Liver (tissue), 9 donors: Measurements from ENCODE around the gene C12orf60. TPM values are rescaled to one million over a fixed set of nuclear protein-coding genes. Genes with fewer than 3 reads are reported as not detected.

Experiments used
- DNase-seq: peaks from one replicate; pipeline ENCODE4 v3.0.0-alpha.2; 2017; ENCODE audit warnings: low spot score
- H3K27ac ChIP-seq, 2 donors: one replicate each; pipeline ENCODE4 v1.7.0; 2013; ENCODE audit warnings: inconsistent platforms in 2 of 2, low read length in 2 of 2, control low read depth in 1 of 2, low read depth in 1 of 2, mild to moderate bottlenecking in 1 of 2
- H3K27me3 ChIP-seq, 4 donors: one replicate each; pipeline versions ENCODE4 v1.6.1 to v1.7.0; 2013; ENCODE audit warnings: low read length in 3 of 4, inconsistent platforms in 1 of 4, mild to moderate bottlenecking in 1 of 4, moderate library complexity in 1 of 4; ENCODE audit not compliant: control insufficient read depth in 4 of 4, insufficient read depth in 4 of 4
- H3K36me3 ChIP-seq, 4 donors: one replicate each; pipeline versions ENCODE4 v1.6.1 to v1.7.0; 2013; ENCODE audit warnings: low read length in 3 of 4, mild to moderate bottlenecking in 3 of 4, low read depth in 1 of 4, moderate library complexity in 1 of 4; ENCODE audit not compliant: control insufficient read depth in 4 of 4, insufficient read depth in 3 of 4
- H3K4me1 ChIP-seq, 4 donors: one replicate each; pipeline versions ENCODE4 v1.6.1 to v1.7.0; 2013; ENCODE audit warnings: low read length in 3 of 4, mild to moderate bottlenecking in 3 of 4, moderate library complexity in 1 of 4; ENCODE audit not compliant: control insufficient read depth in 4 of 4, insufficient read depth in 4 of 4
- H3K4me3 ChIP-seq, 3 donors: one replicate each; pipeline versions ENCODE4 v1.6.1 to v1.7.0; 2013; ENCODE audit warnings: low read length in 3 of 3, control low read depth in 1 of 3, low read depth in 1 of 3, mild to moderate bottlenecking in 1 of 3
- H3K9ac ChIP-seq, 2 donors: one replicate each; pipeline ENCODE4 v1.7.0; 2013; ENCODE audit warnings: low read length in 2 of 2, mild to moderate bottlenecking in 2 of 2, moderate library complexity in 2 of 2, control low read depth in 1 of 2, low read depth in 1 of 2
- H3K9me3 ChIP-seq, 4 donors: one replicate each; pipeline versions ENCODE4 v1.6.1 to v1.7.0; 2013; ENCODE audit warnings: low read length in 3 of 4; ENCODE audit not compliant: control insufficient read depth in 4 of 4
- EGR1 ChIP-seq, 2 donors: IDR thresholded peaks; 2 replicates each; pipeline ENCODE4 v1.6.1; 2016 to 2018; ENCODE audit warnings: antibody characterized with exemption in 2 of 2, low read depth in 2 of 2
- FOXA1 ChIP-seq: IDR thresholded peaks from 2 replicates; pipeline ENCODE4 v1.6.1; 2016; ENCODE audit warnings: antibody characterized with exemption
- FOXA2 ChIP-seq: IDR thresholded peaks from 2 replicates; pipeline ENCODE4 v1.6.1; 2016; ENCODE audit warnings: antibody characterized with exemption
- GABPA ChIP-seq, 2 donors: IDR thresholded peaks in 1 of 2; conservative IDR thresholded peaks in 1 of 2; 2 replicates each; pipeline ENCODE4 v1.6.1; 2016; ENCODE audit warnings: antibody characterized with exemption in 2 of 2, mild to moderate bottlenecking in 1 of 2, moderate library complexity in 1 of 2
- HNF4A ChIP-seq, 2 donors: conservative IDR thresholded peaks; 2 replicates each; pipeline ENCODE4 v1.6.1; 2016; ENCODE audit warnings: antibody characterized with exemption in 2 of 2, mild to moderate bottlenecking in 2 of 2
- HNF4G ChIP-seq: IDR thresholded peaks from 2 replicates; pipeline ENCODE4 v1.6.1; 2016; ENCODE audit warnings: antibody characterized with exemption
- JUND ChIP-seq, 2 donors: IDR thresholded peaks; 2 replicates each; pipeline ENCODE4 v1.6.1; 2016; ENCODE audit warnings: antibody characterized with exemption in 2 of 2
- MAX ChIP-seq: IDR thresholded peaks from 2 replicates; pipeline ENCODE4 v1.6.1; 2016; ENCODE audit warnings: antibody characterized with exemption
- NR2F2 ChIP-seq: IDR thresholded peaks from 2 replicates; pipeline ENCODE4 v1.6.1; 2016; ENCODE audit warnings: antibody characterized with exemption
- RAD21 ChIP-seq, 2 donors: IDR thresholded peaks; 2 replicates each; pipeline ENCODE4 v1.6.1; 2016; ENCODE audit warnings: antibody characterized with exemption in 2 of 2, mild to moderate bottlenecking in 2 of 2
- REST ChIP-seq: IDR thresholded peaks from 2 replicates; pipeline ENCODE4 v1.6.1; 2016; ENCODE audit warnings: antibody characterized with exemption, mild to moderate bottlenecking
- RXRA ChIP-seq, 2 donors: IDR thresholded peaks; 2 replicates each; pipeline ENCODE4 v1.6.1; 2017 to 2018; ENCODE audit warnings: antibody characterized with exemption in 2 of 2, mild to moderate bottlenecking in 1 of 2
- SP1 ChIP-seq: IDR thresholded peaks from 2 replicates; pipeline ENCODE4 v1.6.1; 2018; ENCODE audit warnings: antibody characterized with exemption, mild to moderate bottlenecking
- TAF1 ChIP-seq: conservative IDR thresholded peaks from 2 replicates; pipeline ENCODE4 v1.6.1; 2016; ENCODE audit warnings: antibody characterized with exemption, mild to moderate bottlenecking
- YY1 ChIP-seq: IDR thresholded peaks from 2 replicates; pipeline ENCODE4 v1.6.1; 2016; ENCODE audit warnings: antibody characterized with exemption, mild to moderate bottlenecking
- ZBTB33 ChIP-seq: IDR thresholded peaks from 2 replicates; pipeline ENCODE4 v1.6.1; 2016; ENCODE audit warnings: antibody characterized with exemption
- WGBS: extraction: QIAGEN DNeasy Blood & Tissue Kit; methylation state at CpG from one replicate; pipeline ENCODE4 v1.1.7; 2013; 5-methylcytosine and 5-hydroxymethylcytosine counted together
- polyA plus RNA-seq, 2 donors: library from polyadenylated mRNA; stranded (reverse) in 1 of 2; unstranded in 1 of 2; fragments of 200-250 nt in 1 of 2; fragments of >200 nt in 1 of 2; fragmentation: Nextera tagmentation in 1 of 2; extraction: Ambion mirVana in 1 of 2; gene quantifications; one replicate each; pipeline versions ENCODE4 v1.2.1 to v1.2.3, GENCODE V29; 2013 to 2015
- total RNA-seq, 2 donors: library from RNA; depleted of rRNA; stranded (reverse); fragments of >200 nt; gene quantifications; one replicate each; pipeline ENCODE4 v1.2.3, GENCODE V29; 2014
- TF ChIP-seq, protein P1 (sequence below): fragments of 150-350 bp; IDR thresholded peaks from 2 replicates; pipeline ENCODE4 v1.5.1; 2017; ENCODE audit warnings: improper control_type of control experiment, low read depth, low read length; ENCODE audit not compliant: missing input control
- donor health status: healthy.
- donor health status: healthy.
- donor health status: healthy.
- donor health status: healthy.
- donor health status: healthy.

The C12orf60 gene
- total and polyA plus RNA-seq, 4 donors: 0.50 to 1.9 (median 1.0) TPM

DNA sequence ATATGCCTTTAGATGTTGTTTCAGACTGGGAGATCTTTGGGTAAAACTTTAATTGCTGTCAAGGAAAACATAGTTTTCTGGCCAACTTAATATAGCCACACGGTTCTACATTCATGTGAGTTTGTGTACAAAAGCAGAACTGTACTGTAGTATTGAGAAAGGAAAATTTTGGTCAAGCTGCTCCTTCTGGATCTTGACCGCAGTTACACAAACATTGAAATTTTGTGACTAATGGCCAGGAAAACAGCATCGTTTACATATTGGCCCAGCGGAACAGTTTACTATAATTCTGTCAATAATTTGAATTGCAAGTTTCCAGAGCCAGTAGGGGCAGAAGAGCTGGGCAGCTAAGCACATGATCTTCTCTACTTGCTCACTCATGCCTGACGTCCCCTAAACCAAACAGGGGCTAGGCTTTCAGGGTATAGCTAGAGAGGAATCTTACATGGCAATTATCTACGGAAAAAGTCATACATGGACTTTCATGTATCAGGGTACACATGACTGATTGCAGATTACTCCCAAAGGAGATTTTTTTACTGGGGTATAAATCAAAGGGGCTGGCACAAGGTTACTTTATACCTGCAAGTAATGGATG is 51.2 kb downstream of the C12orf60 start:
- Histone ChIP-seq H3K4me3 (no peak overlapping the region), H3K36me3 (no peaks in the 10 kb centered on the region), H3K27ac (no peak overlapping the region), H3K27me3 (no peaks in the 10 kb centered on the region), H3K9me3 (no peaks in the 10 kb centered on the region), H3K4me1 (no peaks in the 10 kb centered on the region), H3K9ac (no peak overlapping the region)
- 39% methylated on average over 6 of the region's 6 CpGs for WGBS
- DNase-seq: no peak
- TF ChIP-seq FOXA2 (no peak), YY1 (no peak), HNF4A (conservative IDR thresholded peaks at IDR 0.05) (no peak), SP1 (no peak), GABPA (IDR thresholded peaks at IDR 0.05 in 1 of 2, conservative IDR thresholded peaks at IDR 0.05 in 1 of 2) (no peak)

DNA sequence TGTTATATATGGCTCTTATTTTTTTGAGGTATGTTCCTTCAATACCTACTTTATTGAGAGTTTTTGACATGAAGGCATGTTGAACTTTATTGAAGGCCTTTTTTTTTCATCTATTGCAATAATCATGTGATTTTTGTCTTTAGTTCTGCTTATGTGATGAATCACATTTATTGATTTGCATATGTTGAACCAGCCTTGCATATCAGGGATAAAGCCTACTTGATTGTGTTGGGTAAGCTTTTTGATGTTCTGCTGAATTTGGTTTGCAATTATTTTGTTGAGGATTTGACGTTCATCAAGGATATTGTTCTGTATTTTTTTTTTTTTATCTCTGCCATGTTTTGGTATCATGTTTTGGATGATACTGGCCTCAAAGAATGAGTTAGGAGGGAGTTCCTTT is 55.0 kb downstream of the C12orf60 start:
- peaks cover 0 to 4% (median under 1%) of the 10 kb centered on the region in 4 donors for H3K9me3 ChIP-seq
- WGBS: 81% methylated on average over 1 of the region's 1 CpG
- no peaks in the 10 kb centered on the region for H3K36me3 ChIP-seq
- no peak overlapping the region for H3K4me3 ChIP-seq
- H3K27ac ChIP-seq: no peak overlapping the region
- H3K9ac ChIP-seq: no peak overlapping the region
- DNase-seq: no peak
- TF ChIP-seq, protein P1, sequence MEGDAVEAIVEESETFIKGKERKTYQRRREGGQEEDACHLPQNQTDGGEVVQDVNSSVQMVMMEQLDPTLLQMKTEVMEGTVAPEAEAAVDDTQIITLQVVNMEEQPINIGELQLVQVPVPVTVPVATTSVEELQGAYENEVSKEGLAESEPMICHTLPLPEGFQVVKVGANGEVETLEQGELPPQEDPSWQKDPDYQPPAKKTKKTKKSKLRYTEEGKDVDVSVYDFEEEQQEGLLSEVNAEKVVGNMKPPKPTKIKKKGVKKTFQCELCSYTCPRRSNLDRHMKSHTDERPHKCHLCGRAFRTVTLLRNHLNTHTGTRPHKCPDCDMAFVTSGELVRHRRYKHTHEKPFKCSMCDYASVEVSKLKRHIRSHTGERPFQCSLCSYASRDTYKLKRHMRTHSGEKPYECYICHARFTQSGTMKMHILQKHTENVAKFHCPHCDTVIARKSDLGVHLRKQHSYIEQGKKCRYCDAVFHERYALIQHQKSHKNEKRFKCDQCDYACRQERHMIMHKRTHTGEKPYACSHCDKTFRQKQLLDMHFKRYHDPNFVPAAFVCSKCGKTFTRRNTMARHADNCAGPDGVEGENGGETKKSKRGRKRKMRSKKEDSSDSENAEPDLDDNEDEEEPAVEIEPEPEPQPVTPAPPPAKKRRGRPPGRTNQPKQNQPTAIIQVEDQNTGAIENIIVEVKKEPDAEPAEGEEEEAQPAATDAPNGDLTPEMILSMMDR: no peak
- TF ChIP-seq YY1: no peak
- TF ChIP-seq NR2F2: no peak
- no peak for TF ChIP-seq ZBTB33
- TF ChIP-seq MAX: no peak
- TF ChIP-seq GABPA (IDR thresholded peaks at IDR 0.05 in 1 of 2, conservative IDR thresholded peaks at IDR 0.05 in 1 of 2): no peak
- TF ChIP-seq HNF4G: no peak
- no peak for TF ChIP-seq HNF4A (conservative IDR thresholded peaks at IDR 0.05)
- no peak for TF ChIP-seq FOXA1
- no peak for TF ChIP-seq JUND (IDR thresholded peaks at IDR 0.05)
- TF ChIP-seq TAF1: no peak
- TF ChIP-seq EGR1 (IDR thresholded peaks at IDR 0.05; ENCODE audit: low read depth in 2 of 2): no peak
- no peak for TF ChIP-seq REST
- TF ChIP-seq RXRA (IDR thresholded peaks at IDR 0.05): no peak
- TF ChIP-seq RAD21 (IDR thresholded peaks at IDR 0.05): no peak
- no peak for TF ChIP-seq FOXA2
- no peak for TF ChIP-seq SP1
- H3K4me1 ChIP-seq: no peaks in the 10 kb centered on the region
- no peaks in the 10 kb centered on the region for H3K27me3 ChIP-seq
